Measurements from ENCODE around the gene BLTP3B.

BLTP3B gene

DNA sequence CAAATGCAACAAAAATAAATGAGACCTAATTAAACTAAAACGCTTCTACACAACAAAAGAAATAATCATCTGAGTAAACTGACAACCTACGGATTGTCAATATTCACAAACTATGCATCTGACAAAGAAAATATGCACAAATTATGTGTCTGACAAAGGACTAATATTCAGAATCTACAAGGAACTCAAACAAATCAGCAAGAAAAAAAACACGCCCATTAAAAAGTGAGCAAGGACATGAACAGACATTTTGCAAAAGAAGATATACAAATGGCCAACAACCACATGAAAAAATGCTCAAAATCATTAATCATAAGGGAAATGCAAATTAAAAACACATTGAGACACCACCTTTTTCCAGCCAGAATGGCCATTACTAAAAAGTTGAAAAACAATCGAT is 37.0 kb downstream of the BLTP3B start:
- TF ChIP-seq, protein P1, sequence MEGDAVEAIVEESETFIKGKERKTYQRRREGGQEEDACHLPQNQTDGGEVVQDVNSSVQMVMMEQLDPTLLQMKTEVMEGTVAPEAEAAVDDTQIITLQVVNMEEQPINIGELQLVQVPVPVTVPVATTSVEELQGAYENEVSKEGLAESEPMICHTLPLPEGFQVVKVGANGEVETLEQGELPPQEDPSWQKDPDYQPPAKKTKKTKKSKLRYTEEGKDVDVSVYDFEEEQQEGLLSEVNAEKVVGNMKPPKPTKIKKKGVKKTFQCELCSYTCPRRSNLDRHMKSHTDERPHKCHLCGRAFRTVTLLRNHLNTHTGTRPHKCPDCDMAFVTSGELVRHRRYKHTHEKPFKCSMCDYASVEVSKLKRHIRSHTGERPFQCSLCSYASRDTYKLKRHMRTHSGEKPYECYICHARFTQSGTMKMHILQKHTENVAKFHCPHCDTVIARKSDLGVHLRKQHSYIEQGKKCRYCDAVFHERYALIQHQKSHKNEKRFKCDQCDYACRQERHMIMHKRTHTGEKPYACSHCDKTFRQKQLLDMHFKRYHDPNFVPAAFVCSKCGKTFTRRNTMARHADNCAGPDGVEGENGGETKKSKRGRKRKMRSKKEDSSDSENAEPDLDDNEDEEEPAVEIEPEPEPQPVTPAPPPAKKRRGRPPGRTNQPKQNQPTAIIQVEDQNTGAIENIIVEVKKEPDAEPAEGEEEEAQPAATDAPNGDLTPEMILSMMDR (IDR thresholded peaks at IDR 0.05; ENCODE audit: poor library complexity, severe bottlenecking) = no peak
- Histone ChIP-seq H3K9me3 (ENCODE audit: severe bottlenecking) (no peaks in the 10 kb centered on the region), H3K27me3 (ENCODE audit: insufficient read depth, poor library complexity, severe bottlenecking) (no peaks in the 10 kb centered on the region), H3K4me3 (ENCODE audit: severe bottlenecking) (no peak overlapping the region), H3K4me1 (ENCODE audit: insufficient read depth, poor library complexity, severe bottlenecking) (no peaks in the 10 kb centered on the region), H3K27ac (ENCODE audit: poor library complexity, severe bottlenecking) (no peak overlapping the region), H3K36me3 (ENCODE audit: low read depth) (peaks cover 6% of the 10 kb centered on the region)
- DNase-seq (ENCODE audit: low spot score) = no peak
- ATAC-seq (ENCODE audit: low read depth) = no peak

DNA sequence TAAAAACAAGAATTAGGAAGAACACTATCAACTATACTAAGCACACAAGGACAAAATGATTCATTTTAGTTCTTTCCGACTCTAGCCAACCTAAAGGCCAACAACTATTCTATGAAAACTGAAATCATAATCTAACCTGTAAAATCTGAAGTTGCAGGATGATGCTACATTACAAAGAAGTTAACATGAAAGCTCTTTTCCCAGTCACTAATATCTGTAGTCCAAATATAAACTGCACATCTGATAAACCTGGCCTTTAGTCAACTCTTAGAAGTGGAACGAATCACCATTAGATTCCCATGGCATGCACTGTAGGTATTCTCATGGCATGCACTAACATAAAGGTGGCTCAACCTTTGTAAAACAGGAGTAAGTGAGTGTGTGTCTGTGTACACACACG is 41.7 kb downstream of the BLTP3B start:
- H3K9me3 ChIP-seq (ENCODE audit: severe bottlenecking) = no peaks in the 10 kb centered on the region
- DNase-seq (ENCODE audit: low spot score) (no peak), ATAC-seq (ENCODE audit: low read depth) (no peak)
- H3K4me1 ChIP-seq (ENCODE audit: insufficient read depth, poor library complexity, severe bottlenecking) = no peaks in the 10 kb centered on the region
- H3K36me3 ChIP-seq (ENCODE audit: low read depth) = peaks cover 12% of the 10 kb centered on the region
- no peak overlapping the region for H3K4me3 ChIP-seq (ENCODE audit: severe bottlenecking)
- TF ChIP-seq, protein P1 (IDR thresholded peaks at IDR 0.05; ENCODE audit: poor library complexity, severe bottlenecking) = no peak
- no peak overlapping the region for H3K27ac ChIP-seq (ENCODE audit: poor library complexity, severe bottlenecking)
- no peaks in the 10 kb centered on the region for H3K27me3 ChIP-seq (ENCODE audit: insufficient read depth, poor library complexity, severe bottlenecking)
